RWPE2 (cell line): ENCODE measurements around the gene ANXA6.

Experiments
- ATAC-seq: fragments of 200-7000 bp; cut with Tn5 transposase; 3 replicates; pipeline ENCODE4 v1.9.1; 2021; ENCODE audit warnings: low read depth
- DNase-seq: peaks from one replicate; pipeline ENCODE4 v3.0.0-alpha.2; 2020; ENCODE audit warnings: low spot score
- H3K27ac ChIP-seq: fragments of 450-650 bp; 2 replicates; pipeline ENCODE4 v1.5.1; 2017; ENCODE audit warnings: mild to moderate bottlenecking; ENCODE audit not compliant: poor library complexity, severe bottlenecking
- H3K27me3 ChIP-seq: fragments of 250-450 bp; sonication (Bioruptor Pico); 2 replicates; pipeline ENCODE4 v1.5.1; 2021; ENCODE audit warnings: mild to moderate bottlenecking, moderate library complexity; ENCODE audit not compliant: insufficient read depth, poor library complexity, severe bottlenecking
- H3K36me3 ChIP-seq: fragments of 250-450 bp; sonication (Bioruptor Pico); 2 replicates; pipeline ENCODE4 v1.5.1; 2020; ENCODE audit warnings: low read depth, mild to moderate bottlenecking, moderate library complexity
- H3K4me1 ChIP-seq: fragments of 250-450 bp; sonication (Bioruptor Pico); 2 replicates; pipeline ENCODE4 v1.5.1; 2021; ENCODE audit warnings: mild to moderate bottlenecking, moderate library complexity; ENCODE audit not compliant: insufficient read depth, poor library complexity, severe bottlenecking
- H3K4me3 ChIP-seq: fragments of 250-450 bp; sonication (Bioruptor Pico); 2 replicates; pipeline ENCODE4 v1.5.1; 2021; ENCODE audit warnings: mild to moderate bottlenecking, moderate library complexity; ENCODE audit not compliant: severe bottlenecking
- H3K9me3 ChIP-seq: fragments of 250-450 bp; sonication (Bioruptor Pico); 2 replicates; pipeline ENCODE4 v1.5.1; 2021; ENCODE audit warnings: mild to moderate bottlenecking, moderate library complexity; ENCODE audit not compliant: severe bottlenecking
- TF ChIP-seq, protein P1 (sequence below): fragments of 450-650 bp; IDR thresholded peaks from one replicate; pipeline ENCODE4 v1.5.1; 2017; ENCODE audit warnings: mild to moderate bottlenecking, moderate library complexity; ENCODE audit not compliant: poor library complexity, severe bottlenecking

Gene ANXA6

DNA sequence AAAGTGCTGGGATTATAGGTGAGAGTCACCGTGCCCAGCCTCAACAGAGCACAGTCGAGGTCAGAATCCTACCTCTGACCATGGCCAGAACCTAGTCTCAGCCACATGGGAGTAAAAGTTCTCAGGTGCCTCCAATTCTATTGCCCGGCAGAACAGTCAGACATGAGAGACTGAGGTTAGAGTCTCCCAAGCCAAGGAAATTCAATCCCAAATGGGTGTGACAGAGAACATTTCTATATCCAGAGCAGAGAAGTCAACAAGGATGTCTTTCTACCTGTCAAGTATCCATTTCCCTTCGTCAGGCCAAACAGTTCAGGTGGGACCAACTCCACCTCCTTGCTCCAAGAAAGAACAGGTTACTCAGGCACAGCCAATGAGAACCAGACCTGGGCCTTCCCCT lies 10.5 kb downstream of the ANXA6 start:
- DNase-seq (no peak), ATAC-seq (no peak)
- TF ChIP-seq, protein P1, sequence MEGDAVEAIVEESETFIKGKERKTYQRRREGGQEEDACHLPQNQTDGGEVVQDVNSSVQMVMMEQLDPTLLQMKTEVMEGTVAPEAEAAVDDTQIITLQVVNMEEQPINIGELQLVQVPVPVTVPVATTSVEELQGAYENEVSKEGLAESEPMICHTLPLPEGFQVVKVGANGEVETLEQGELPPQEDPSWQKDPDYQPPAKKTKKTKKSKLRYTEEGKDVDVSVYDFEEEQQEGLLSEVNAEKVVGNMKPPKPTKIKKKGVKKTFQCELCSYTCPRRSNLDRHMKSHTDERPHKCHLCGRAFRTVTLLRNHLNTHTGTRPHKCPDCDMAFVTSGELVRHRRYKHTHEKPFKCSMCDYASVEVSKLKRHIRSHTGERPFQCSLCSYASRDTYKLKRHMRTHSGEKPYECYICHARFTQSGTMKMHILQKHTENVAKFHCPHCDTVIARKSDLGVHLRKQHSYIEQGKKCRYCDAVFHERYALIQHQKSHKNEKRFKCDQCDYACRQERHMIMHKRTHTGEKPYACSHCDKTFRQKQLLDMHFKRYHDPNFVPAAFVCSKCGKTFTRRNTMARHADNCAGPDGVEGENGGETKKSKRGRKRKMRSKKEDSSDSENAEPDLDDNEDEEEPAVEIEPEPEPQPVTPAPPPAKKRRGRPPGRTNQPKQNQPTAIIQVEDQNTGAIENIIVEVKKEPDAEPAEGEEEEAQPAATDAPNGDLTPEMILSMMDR: no peak
- Histone ChIP-seq H3K4me1 (no peaks in the 10 kb centered on the region), H3K4me3 (no peak overlapping the region), H3K27ac (no peak overlapping the region), H3K36me3 (peaks cover 28% of the 10 kb centered on the region), H3K9me3 (no peaks in the 10 kb centered on the region), H3K27me3 (no peaks in the 10 kb centered on the region)

DNA sequence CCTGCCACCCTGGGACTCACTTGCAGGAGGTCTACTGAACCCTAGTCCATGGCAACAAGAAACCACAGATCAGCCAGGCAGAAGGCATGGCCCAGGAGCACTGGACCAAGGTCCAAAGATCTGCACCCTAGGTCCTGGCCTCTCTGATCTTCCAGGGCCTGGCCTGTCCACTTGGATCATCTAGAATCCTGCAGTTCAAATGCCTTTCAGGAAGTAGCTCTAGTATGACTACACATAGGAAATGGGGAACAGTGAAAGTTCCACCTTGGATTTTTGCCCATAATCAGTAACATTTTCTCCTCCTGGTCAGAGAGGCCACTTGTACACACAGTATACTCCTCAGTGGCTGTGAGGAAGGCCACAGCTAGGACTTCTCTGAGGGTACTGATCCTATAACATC lies 11.5 kb downstream of the ANXA6 start:
- no peak for DNase-seq
- Histone ChIP-seq H3K4me3 (no peak overlapping the region), H3K4me1 (no peaks in the 10 kb centered on the region), H3K9me3 (no peaks in the 10 kb centered on the region), H3K27me3 (no peaks in the 10 kb centered on the region), H3K36me3 (peaks cover 28% of the 10 kb centered on the region), H3K27ac (no peak overlapping the region)
- TF ChIP-seq, protein P1: no peak
- ATAC-seq: no peak

DNA sequence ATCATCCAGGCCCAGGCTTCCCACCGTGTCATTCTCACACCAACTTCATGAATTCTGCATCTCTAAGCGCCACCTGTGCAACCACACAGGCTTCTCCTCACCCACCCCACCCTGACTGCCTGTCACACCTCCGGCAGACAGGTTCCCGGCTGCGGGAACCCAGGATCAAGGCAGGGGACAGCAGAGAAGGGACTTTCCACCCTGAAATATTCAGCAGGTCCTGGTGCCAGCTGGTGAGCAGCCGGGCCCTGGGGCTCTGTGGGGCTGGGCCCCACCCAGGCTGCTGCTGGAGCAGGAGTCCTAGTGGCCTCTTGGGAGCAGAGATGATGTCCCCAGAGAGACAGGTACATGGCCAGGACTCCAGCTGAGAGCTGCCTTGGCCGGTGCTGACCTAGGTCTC lies 12.7 kb downstream of the ANXA6 start:
- H3K36me3 ChIP-seq: peaks cover 28% of the 10 kb centered on the region
- no peaks in the 10 kb centered on the region for H3K27me3 ChIP-seq
- TF ChIP-seq, protein P1: no peak
- H3K4me3 ChIP-seq: no peak overlapping the region
- no peaks in the 10 kb centered on the region for H3K4me1 ChIP-seq
- H3K27ac ChIP-seq: no peak overlapping the region
- no peak for DNase-seq
- no peak for ATAC-seq
- H3K9me3 ChIP-seq: no peaks in the 10 kb centered on the region

DNA sequence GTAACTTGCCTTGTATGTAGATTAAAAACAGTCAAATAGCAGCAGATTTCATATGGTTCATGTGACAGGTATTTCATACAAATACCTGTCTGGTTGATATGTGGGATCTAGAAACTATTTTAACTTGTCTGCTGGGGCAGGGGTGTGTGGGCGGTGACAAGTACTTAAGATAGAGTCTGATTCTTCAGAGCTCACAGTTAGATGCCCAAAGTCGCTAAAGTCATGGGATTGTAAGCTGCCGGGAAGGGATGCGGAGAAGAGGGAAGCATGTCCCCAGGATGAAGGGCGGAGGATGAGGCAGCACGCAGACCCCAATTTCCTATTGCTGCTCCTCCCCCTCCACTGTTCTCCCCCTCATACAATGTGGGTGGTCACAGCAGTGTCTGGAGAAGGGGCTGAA lies 13.3 kb downstream of the ANXA6 start:
- Histone ChIP-seq H3K4me3 (no peak overlapping the region), H3K27ac (no peak overlapping the region), H3K9me3 (no peaks in the 10 kb centered on the region), H3K4me1 (no peaks in the 10 kb centered on the region), H3K27me3 (no peaks in the 10 kb centered on the region), H3K36me3 (peaks cover 28% of the 10 kb centered on the region)
- TF ChIP-seq, protein P1: no peak
- ATAC-seq: no peak
- DNase-seq: no peak

DNA sequence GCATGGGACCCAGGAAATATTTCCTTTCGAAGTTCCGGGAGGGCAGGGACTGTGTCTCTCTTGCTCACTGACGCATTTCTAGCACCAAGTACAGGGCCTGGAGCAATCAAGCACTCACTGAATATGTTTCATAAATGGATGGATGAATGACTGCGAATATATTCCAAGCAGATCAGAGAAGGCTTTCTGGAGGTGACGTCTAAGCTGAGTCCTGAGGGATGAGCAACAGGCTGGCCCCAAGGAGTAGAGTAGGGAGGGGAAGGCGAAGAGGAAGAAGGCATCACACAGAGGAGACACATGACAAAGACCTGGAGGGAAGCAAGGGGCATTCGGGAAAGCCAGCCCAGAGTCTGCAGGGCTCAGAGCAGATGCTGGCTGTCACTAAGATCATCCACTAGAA lies 13.9 kb downstream of the ANXA6 start:
- Histone ChIP-seq H3K36me3 (peaks cover 33% of the 10 kb centered on the region), H3K4me3 (no peak overlapping the region), H3K9me3 (no peaks in the 10 kb centered on the region), H3K27ac (no peak overlapping the region), H3K27me3 (no peaks in the 10 kb centered on the region), H3K4me1 (no peaks in the 10 kb centered on the region)
- DNase-seq (no peak), ATAC-seq (no peak)
- TF ChIP-seq, protein P1: no peak
